ENCODE results near the gene TOR3A. TPM values are rescaled to one million over a fixed set of nuclear protein-coding genes. Genes with fewer than 3 reads are reported as not detected.

TOR3A gene
- total and polyA plus RNA-seq, 2 donors, result 19.3 to 28.0 TPM

Other genes starting within 250 kb of the TOR3A start
- gene ANGPTL1, start 211.0 kb upstream of the TOR3A start, total RNA-seq, result 3.9 TPM
- 10.2 TPM for gene ANGPTL1, start 211.0 kb upstream of the TOR3A start, polyA plus RNA-seq
- gene FAM20B, start 56.2 kb upstream of the TOR3A start, total RNA-seq, result 11.3 TPM
- 11.8 TPM for gene FAM20B, start 56.2 kb upstream of the TOR3A start, polyA plus RNA-seq
- gene ABL2, start 147.6 kb downstream of the TOR3A start, total RNA-seq, result 3.5 TPM
- gene ABL2, start 147.6 kb downstream of the TOR3A start, polyA plus RNA-seq, result 3.6 TPM
- 7.9 TPM for gene SOAT1, start 211.7 kb downstream of the TOR3A start, total RNA-seq
- 8.8 TPM for gene SOAT1, start 211.7 kb downstream of the TOR3A start, polyA plus RNA-seq

All from thymus (tissue), 2 donors.